ENCODE results near the gene EIF4A2.
A peak's percentile ranks its signal among the peaks of the same experiment; 100 is the strongest.
"Not testable (repeated sequence)": the region's sequence is repeated elsewhere in the genome, so short reads cannot be mapped to it uniquely, and the experiment has no call there.

The EIF4A2 gene

DNA sequence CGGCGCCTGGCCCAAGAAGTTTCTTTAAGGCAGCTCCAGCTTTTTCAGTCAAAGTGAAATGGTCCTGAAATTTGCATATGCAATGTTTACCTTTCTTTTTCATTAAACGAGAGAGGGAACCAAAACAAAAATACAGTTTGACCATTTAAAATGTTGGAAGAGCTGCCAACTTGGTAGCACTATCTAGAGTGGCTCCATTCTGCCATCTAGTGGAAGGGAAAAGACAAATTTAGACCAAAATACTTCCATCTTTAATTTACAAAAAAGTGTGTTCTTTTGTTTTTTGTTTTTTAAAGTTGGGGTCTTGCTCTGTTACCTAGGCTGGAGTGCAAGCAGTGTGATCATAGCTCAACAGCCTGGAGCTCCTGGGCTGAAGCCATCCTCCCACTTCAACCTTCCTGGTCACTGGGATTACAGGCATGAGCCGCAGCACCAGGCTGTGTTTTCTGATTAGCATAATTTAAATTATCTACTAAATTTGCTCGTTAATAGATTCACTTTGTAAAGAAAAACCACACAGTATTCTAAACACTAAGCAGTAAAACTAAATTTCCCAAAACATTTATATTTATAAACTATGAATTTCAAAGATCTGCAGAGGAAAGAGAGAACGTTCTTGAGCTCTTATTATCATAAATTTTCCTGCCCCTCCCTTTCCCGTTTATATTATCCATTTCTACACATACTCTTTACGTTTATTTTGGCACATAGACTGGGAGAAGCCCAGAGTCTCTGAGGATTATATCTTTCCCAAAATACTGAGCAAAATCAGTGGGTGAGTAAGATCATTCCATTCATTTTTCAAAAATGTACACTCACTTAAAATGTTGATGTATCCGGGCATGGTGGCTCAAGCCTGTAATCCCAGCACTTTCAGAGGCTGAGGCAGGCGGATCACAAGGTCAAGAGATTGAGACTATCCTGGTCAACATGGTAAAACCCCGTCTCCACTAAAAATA lies 38.3 kb downstream of the EIF4A2 start:
- peaks cover 9% of the 10 kb centered on the region for H3K79me2 ChIP-seq (ENCODE audit: control insufficient read depth, low read length)
- no peaks in the 10 kb centered on the region for H3K36me3 ChIP-seq (ENCODE audit: control insufficient read depth, low read length)
- H3K9me3 ChIP-seq (ENCODE audit: control insufficient read depth, insufficient read depth, low read length) = no peaks in the 10 kb centered on the region
- no peak overlapping the region for H3K4me3 ChIP-seq (ENCODE audit: low read length)
- no peaks in the 10 kb centered on the region for H3K9me2 ChIP-seq (replicated peaks; ENCODE audit: control insufficient read depth, low read length)
- no peaks in the 10 kb centered on the region for H3K27me3 ChIP-seq (ENCODE audit: control insufficient read depth, low read length)
- peak overlapping the region; percentile 41; the same call in 1 of the 2 replicates for H3K4me2 ChIP-seq (ENCODE audit: low read length)
- no peak overlapping the region for H3K27ac ChIP-seq (ENCODE audit: low read depth, low read length)
- TF ChIP-seq, protein P1, sequence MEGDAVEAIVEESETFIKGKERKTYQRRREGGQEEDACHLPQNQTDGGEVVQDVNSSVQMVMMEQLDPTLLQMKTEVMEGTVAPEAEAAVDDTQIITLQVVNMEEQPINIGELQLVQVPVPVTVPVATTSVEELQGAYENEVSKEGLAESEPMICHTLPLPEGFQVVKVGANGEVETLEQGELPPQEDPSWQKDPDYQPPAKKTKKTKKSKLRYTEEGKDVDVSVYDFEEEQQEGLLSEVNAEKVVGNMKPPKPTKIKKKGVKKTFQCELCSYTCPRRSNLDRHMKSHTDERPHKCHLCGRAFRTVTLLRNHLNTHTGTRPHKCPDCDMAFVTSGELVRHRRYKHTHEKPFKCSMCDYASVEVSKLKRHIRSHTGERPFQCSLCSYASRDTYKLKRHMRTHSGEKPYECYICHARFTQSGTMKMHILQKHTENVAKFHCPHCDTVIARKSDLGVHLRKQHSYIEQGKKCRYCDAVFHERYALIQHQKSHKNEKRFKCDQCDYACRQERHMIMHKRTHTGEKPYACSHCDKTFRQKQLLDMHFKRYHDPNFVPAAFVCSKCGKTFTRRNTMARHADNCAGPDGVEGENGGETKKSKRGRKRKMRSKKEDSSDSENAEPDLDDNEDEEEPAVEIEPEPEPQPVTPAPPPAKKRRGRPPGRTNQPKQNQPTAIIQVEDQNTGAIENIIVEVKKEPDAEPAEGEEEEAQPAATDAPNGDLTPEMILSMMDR (IDR thresholded peaks at IDR 0.05; ENCODE audit: low read depth, low read length, poor library complexity, severe bottlenecking) = peak; percentile 70
- TF ChIP-seq EZH2phosphoT487 (IDR thresholded peaks at IDR 0.05; ENCODE audit: borderline replicate concordance, low read length) = no peak
- peaks cover 26% of the 10 kb centered on the region for H3K4me1 ChIP-seq (ENCODE audit: control insufficient read depth, low read length)
- peaks cover 9% of the 10 kb centered on the region; the same call in 1 of the 2 replicates for H3F3A ChIP-seq (ENCODE audit: control insufficient read depth, insufficient read depth)
- H4K20me1 ChIP-seq (ENCODE audit: control insufficient read depth, insufficient read depth, low read depth, low read length) = no peaks in the 10 kb centered on the region

DNA sequence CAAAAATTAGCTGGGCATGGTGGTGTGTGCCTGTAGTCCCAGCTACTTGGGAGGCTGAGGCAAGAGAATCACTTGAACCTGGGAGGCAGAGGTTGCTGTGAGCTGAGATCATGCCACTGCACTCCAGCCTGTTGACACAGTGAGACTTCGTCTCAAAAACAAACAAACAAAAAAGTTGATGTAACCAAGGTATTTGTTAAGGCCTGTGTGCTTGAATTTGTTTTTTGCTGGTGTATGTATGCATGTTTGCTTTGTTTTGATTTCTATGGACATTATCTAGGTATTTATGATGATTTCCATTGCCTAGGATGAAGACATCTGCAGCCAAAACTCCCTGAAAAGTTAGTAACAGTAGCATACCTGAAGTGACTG lies 39.0 kb downstream of the EIF4A2 start:
- H4K20me1 ChIP-seq (ENCODE audit: control insufficient read depth, insufficient read depth, low read depth, low read length); H3K36me3 ChIP-seq (ENCODE audit: control insufficient read depth, low read length); H3K27ac ChIP-seq (ENCODE audit: low read depth, low read length); H3K27me3 ChIP-seq (ENCODE audit: control insufficient read depth, low read length); H3K9me3 ChIP-seq (ENCODE audit: control insufficient read depth, insufficient read depth, low read length); H3K4me2 ChIP-seq (ENCODE audit: low read length); H3F3A ChIP-seq (ENCODE audit: control insufficient read depth, insufficient read depth); H3K4me3 ChIP-seq (ENCODE audit: low read length); H3K9me2 ChIP-seq (replicated peaks; ENCODE audit: control insufficient read depth, low read length): not testable (repeated sequence)
- peaks cover 27% of the 10 kb centered on the region for H3K4me1 ChIP-seq (ENCODE audit: control insufficient read depth, low read length)
- peaks cover 13% of the 10 kb centered on the region for H3K79me2 ChIP-seq (ENCODE audit: control insufficient read depth, low read length)

DNA sequence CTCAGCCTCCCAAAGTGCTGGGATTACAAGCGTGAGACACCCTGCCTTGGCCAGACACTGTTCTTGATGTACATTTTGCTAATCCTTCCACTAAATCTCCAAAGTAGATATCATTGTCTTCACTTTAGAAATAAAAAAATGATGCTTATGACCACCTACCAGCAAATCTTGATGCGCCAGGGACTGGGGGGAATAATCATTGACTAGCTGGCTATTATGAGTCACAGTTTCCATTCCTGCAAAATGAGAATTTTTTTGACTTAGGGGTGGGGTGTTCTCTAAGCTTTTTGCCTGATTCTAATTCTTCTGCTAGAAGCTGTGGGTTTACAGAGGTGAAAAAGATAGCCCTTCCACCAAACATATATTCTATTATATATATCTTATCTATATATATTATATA lies 40.0 kb downstream of the EIF4A2 start:
- H3K27ac ChIP-seq (ENCODE audit: low read depth, low read length) = no peak overlapping the region

More for the DNA sequence above, 40.0 kb downstream of the EIF4A2 start:
- TF ChIP-seq, protein P1 (IDR thresholded peaks at IDR 0.05; ENCODE audit: low read depth, low read length, poor library complexity, severe bottlenecking) = no peak
- no peak for TF ChIP-seq EZH2phosphoT487 (IDR thresholded peaks at IDR 0.05; ENCODE audit: borderline replicate concordance, low read length)
- H3K4me3 ChIP-seq (ENCODE audit: low read length) = no peak overlapping the region
- H3K4me2 ChIP-seq (ENCODE audit: low read length) = no peak overlapping the region
- no peaks in the 10 kb centered on the region for H4K20me1 ChIP-seq (ENCODE audit: control insufficient read depth, insufficient read depth, low read depth, low read length)
- peaks cover 13% of the 10 kb centered on the region for H3K79me2 ChIP-seq (ENCODE audit: control insufficient read depth, low read length)
- H3K4me1 ChIP-seq (ENCODE audit: control insufficient read depth, low read length) = peaks cover 33% of the 10 kb centered on the region
- H3K9me3 ChIP-seq (ENCODE audit: control insufficient read depth, insufficient read depth, low read length) = no peaks in the 10 kb centered on the region
- H3K9me2 ChIP-seq (replicated peaks; ENCODE audit: control insufficient read depth, low read length) = no peaks in the 10 kb centered on the region
- H3K36me3 ChIP-seq (ENCODE audit: control insufficient read depth, low read length) = no peaks in the 10 kb centered on the region
- H3K27me3 ChIP-seq (ENCODE audit: control insufficient read depth, low read length) = peaks cover 8% of the 10 kb centered on the region
- H3F3A ChIP-seq (ENCODE audit: control insufficient read depth, insufficient read depth) = peaks cover 9% of the 10 kb centered on the region; the same call in 1 of the 2 replicates
